Gastrocnemius medialis (tissue), 4 donors: ENCODE measurements around the gene HNRNPA3.

Experiments
- POLR2A ChIP-seq, 2 donors: fragments of 450-650 bp; IDR thresholded peaks; one replicate each; pipeline ENCODE4 v1.6.1; 2017; ENCODE audit warnings: antibody characterized with exemption in 2 of 2, mild to moderate bottlenecking in 2 of 2, moderate library complexity in 2 of 2
- TF ChIP-seq, protein P1 (sequence below), 5 experiments: fragments of 450-650 bp in 3 of 5; fragments of 200-600 bp in 2 of 5; sonication (generic) in 2 of 5; IDR thresholded peaks in 4 of 5; conservative IDR thresholded peaks in 1 of 5; 1 replicate in 4 of 5; 2 replicates in 1 of 5; pipeline ENCODE4 v1.5.1; 2016 to 2019; ENCODE audit warnings: antibody characterized with exemption in 5 of 5, mild to moderate bottlenecking in 3 of 5, moderate library complexity in 3 of 5

DNA sequence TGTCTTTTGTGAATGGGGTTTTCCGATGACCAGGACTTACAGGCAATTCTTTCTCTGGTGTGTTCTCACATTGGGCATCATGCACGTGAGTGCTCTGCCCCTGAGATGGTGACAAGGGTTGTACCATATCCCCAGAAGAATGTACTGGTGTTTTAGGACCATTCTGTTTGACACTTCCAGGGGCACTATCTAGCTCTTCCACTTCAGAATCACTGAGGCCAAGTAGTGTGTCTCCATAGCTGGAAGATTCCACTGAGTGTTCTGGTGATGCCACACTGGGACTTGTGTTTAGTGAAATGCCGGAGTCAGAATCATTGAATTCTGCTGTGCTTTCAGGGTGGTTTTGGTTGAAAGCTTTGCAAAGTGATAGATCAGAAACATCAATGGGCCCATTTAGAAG, 18.7 kb downstream of the HNRNPA3 start:
- TF ChIP-seq, protein P1, sequence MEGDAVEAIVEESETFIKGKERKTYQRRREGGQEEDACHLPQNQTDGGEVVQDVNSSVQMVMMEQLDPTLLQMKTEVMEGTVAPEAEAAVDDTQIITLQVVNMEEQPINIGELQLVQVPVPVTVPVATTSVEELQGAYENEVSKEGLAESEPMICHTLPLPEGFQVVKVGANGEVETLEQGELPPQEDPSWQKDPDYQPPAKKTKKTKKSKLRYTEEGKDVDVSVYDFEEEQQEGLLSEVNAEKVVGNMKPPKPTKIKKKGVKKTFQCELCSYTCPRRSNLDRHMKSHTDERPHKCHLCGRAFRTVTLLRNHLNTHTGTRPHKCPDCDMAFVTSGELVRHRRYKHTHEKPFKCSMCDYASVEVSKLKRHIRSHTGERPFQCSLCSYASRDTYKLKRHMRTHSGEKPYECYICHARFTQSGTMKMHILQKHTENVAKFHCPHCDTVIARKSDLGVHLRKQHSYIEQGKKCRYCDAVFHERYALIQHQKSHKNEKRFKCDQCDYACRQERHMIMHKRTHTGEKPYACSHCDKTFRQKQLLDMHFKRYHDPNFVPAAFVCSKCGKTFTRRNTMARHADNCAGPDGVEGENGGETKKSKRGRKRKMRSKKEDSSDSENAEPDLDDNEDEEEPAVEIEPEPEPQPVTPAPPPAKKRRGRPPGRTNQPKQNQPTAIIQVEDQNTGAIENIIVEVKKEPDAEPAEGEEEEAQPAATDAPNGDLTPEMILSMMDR (IDR thresholded peaks at IDR 0.05 in 4 of 5, conservative IDR thresholded peaks at IDR 0.05 in 1 of 5), result no peak
- no peak for TF ChIP-seq POLR2A (IDR thresholded peaks at IDR 0.05)
